Fibroblast of lung (primary cell): ENCODE data around the gene PARD6B.

Experiments used
- CTCF ChIP-seq, 2 donors: IDR thresholded peaks in 1 of 2; conservative IDR thresholded peaks in 1 of 2; 1 replicate in 1 of 2; 2 replicates in 1 of 2; pipeline ENCODE4 v1.5.1; 2011 to 2012; ENCODE audit warnings: low read length in 2 of 2, control low read depth in 1 of 2, inconsistent platforms in 1 of 2, low read depth in 1 of 2, mild to moderate bottlenecking in 1 of 2
- EZH2 ChIP-seq: IDR thresholded peaks from 2 replicates; pipeline ENCODE4 v1.5.1; 2012; ENCODE audit warnings: low read length, control low read depth, mild to moderate bottlenecking; ENCODE audit errors: missing control alignments

- TF ChIP-seq EZH2 (no peak), CTCF (conservative IDR thresholded peaks at IDR 0.05 in 1 of 2, IDR thresholded peaks at IDR 0.05 in 1 of 2; ENCODE audit: low read depth in 1 of 2, low read length in 2 of 2) (no peak)
Observed at GRCh38 chr20:50701041-50701963, 30.1 kb upstream of the PARD6B start.
